ENCODE results near the gene NDUFS7.

The NDUFS7 gene

DNA sequence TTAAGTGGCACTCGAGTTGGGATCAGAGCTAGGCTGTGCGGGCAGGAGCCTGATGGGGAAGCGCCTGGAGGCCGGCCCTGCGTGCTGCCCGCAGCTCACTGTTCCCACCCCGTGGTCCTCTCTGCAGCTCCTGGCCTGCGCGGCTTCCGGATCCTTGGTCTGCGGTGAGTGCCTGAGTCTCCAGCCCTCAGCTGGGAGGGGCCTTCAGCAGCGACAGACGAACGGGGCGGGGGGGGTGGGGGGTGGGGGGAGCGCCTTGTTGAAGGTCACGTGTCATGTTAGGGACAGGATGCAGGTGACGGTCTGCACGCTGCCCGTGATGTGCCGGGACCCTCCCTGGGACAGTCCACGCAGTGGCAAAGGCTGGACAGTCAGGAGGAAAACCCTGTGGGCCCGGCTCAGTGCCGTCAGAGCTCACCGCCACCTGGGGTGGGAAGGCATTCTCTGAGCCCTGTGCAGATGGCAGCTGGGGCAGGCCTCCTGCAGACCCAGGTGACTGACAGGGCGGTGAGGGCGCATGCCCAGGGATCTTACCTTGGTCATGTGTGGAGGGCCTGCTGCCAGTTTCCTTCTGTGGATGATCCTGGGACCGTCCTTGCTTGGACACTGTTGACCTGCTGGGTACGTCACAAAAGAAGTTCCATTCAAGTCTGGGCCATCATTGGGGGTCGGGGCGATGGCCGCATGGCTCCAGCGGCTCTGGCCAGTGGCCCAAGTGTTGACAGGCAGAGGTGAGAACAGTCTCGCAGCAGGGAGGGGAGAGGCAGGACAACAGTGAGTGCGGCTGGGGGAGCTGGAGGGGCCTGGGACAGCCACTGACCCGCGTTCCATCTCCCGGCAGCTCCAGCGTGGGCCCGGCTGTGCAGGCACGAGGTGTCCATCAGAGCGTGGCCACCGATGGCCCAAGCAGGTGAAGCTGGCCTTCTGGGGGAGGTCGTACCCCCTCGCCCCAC is 4.3 kb downstream of the NDUFS7 start:
- H3K27me3 Mint-ChIP-seq, result peaks cover 4% of the 10 kb centered on the region
- H3K36me3 Mint-ChIP-seq (ENCODE audit: low read depth), result peaks cover 24% of the 10 kb centered on the region
- H3K4me3 Mint-ChIP-seq, result no peak overlapping the region
- DNase-seq (no peak), ATAC-seq (no peak)
- H3K4me1 Mint-ChIP-seq, result peaks cover 19% of the 10 kb centered on the region
- H3K9me3 Mint-ChIP-seq, result no peaks in the 10 kb centered on the region
- no peak overlapping the region for H3K27ac Mint-ChIP-seq

GRCh38 chr19:1388637-1389026 is 4.9 kb downstream of the NDUFS7 start:
- no peaks in the 10 kb centered on the region for H3K27me3 Mint-ChIP-seq
- ATAC-seq, result no peak
- no peak for DNase-seq
- no peak overlapping the region for H3K27ac Mint-ChIP-seq
- no peak overlapping the region for H3K4me3 Mint-ChIP-seq
- no peaks in the 10 kb centered on the region for H3K9me3 Mint-ChIP-seq
- peaks cover 18% of the 10 kb centered on the region for H3K36me3 Mint-ChIP-seq (ENCODE audit: low read depth)
- peaks cover 12% of the 10 kb centered on the region for H3K4me1 Mint-ChIP-seq

- Mint-ChIP-seq H3K4me3 (no peak overlapping the region), H3K4me1 (peaks cover 11% of the 10 kb centered on the region), H3K9me3 (no peaks in the 10 kb centered on the region), H3K27me3 (no peaks in the 10 kb centered on the region), H3K36me3 (ENCODE audit: low read depth) (peaks cover 18% of the 10 kb centered on the region), H3K27ac (no peak overlapping the region)
- ATAC-seq (no peak), DNase-seq (no peak)
Observed at GRCh38 chr19:1389033-1389940, 5.6 kb downstream of the NDUFS7 start.

- H3K27me3 Mint-ChIP-seq, result no peaks in the 10 kb centered on the region
- peaks cover 18% of the 10 kb centered on the region for H3K36me3 Mint-ChIP-seq (ENCODE audit: low read depth)
- H3K4me3 Mint-ChIP-seq, result no peak overlapping the region
- DNase-seq, result no peak
- no peak for ATAC-seq
- H3K9me3 Mint-ChIP-seq, result no peaks in the 10 kb centered on the region
- H3K27ac Mint-ChIP-seq, result no peak overlapping the region
- H3K4me1 Mint-ChIP-seq, result peaks cover 2% of the 10 kb centered on the region
Observed at GRCh38 chr19:1390890-1391423, 7.2 kb downstream of the NDUFS7 start.

DNA sequence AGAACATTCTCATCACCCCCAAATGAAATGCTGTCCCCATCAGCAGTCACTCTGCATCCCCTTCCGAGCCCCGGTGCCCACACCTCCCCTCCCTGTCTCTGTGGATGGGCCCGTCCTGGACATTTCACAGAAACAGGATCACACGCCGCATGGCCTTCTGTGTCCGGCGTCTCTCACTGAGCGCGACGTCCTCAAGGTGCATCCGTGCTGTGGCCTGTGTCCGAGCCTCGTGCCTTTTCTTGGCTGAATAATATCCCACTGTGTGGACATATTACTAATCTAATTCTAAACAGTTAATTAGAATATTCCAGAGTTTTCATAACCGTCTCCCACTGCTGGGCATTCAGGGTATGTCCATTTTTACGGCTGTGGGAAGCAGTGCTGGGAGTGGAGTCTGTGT is 8.7 kb downstream of the NDUFS7 start:
- DNase-seq (no peak), ATAC-seq (no peak)
- no peaks in the 10 kb centered on the region for H3K27me3 Mint-ChIP-seq
- H3K36me3 Mint-ChIP-seq (ENCODE audit: low read depth), result peaks cover 18% of the 10 kb centered on the region
- no peak overlapping the region for H3K4me3 Mint-ChIP-seq
- no peaks in the 10 kb centered on the region for H3K9me3 Mint-ChIP-seq
- H3K27ac Mint-ChIP-seq, result no peak overlapping the region
- peaks cover 5% of the 10 kb centered on the region for H3K4me1 Mint-ChIP-seq

DNA sequence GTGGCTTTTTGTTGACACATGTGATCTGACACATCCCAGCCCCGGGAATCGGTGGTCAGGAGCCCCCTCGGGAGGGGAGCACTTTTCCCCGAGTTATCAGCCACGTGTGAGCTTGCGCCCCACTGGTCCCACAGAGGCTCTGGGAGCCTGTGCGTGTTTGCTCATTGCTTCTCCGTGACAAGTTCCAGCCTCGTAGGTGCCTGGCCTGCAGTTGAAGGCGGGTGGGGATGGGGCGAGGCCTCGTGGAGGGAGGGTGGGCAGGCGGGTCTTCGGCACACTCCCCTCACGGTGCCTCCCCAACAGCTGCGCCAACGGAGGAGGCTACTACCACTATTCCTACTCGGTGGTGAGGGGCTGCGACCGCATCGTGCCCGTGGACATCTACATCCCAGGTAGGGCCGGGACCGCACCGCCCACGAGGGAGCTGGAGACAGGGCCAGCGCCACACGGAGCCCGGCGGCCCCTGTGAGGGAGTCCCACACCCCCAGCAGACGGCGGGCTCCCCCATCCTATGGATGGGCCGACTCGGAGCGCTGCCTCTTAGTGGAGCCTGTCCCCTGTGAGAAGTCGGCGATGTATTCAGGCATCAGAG is 9.3 kb downstream of the NDUFS7 start:
- peaks cover 5% of the 10 kb centered on the region for H3K4me1 Mint-ChIP-seq

GRCh38 chr19:1393841-1394240 is 10.1 kb downstream of the NDUFS7 start:
- DNase-seq (no peak), ATAC-seq (no peak)
- Mint-ChIP-seq H3K9me3 (no peaks in the 10 kb centered on the region), H3K4me3 (no peak overlapping the region), H3K27me3 (no peaks in the 10 kb centered on the region), H3K4me1 (peaks cover 5% of the 10 kb centered on the region), H3K27ac (no peak overlapping the region), H3K36me3 (ENCODE audit: low read depth) (peaks cover 16% of the 10 kb centered on the region)

More for the DNA sequence above, 9.3 kb downstream of the NDUFS7 start:
- H3K27ac Mint-ChIP-seq, result no peak overlapping the region
- H3K4me3 Mint-ChIP-seq, result no peak overlapping the region
- ATAC-seq (no peak), DNase-seq (no peak)
- no peaks in the 10 kb centered on the region for H3K9me3 Mint-ChIP-seq
- peaks cover 18% of the 10 kb centered on the region for H3K36me3 Mint-ChIP-seq (ENCODE audit: low read depth)
- H3K27me3 Mint-ChIP-seq, result no peaks in the 10 kb centered on the region

DNA sequence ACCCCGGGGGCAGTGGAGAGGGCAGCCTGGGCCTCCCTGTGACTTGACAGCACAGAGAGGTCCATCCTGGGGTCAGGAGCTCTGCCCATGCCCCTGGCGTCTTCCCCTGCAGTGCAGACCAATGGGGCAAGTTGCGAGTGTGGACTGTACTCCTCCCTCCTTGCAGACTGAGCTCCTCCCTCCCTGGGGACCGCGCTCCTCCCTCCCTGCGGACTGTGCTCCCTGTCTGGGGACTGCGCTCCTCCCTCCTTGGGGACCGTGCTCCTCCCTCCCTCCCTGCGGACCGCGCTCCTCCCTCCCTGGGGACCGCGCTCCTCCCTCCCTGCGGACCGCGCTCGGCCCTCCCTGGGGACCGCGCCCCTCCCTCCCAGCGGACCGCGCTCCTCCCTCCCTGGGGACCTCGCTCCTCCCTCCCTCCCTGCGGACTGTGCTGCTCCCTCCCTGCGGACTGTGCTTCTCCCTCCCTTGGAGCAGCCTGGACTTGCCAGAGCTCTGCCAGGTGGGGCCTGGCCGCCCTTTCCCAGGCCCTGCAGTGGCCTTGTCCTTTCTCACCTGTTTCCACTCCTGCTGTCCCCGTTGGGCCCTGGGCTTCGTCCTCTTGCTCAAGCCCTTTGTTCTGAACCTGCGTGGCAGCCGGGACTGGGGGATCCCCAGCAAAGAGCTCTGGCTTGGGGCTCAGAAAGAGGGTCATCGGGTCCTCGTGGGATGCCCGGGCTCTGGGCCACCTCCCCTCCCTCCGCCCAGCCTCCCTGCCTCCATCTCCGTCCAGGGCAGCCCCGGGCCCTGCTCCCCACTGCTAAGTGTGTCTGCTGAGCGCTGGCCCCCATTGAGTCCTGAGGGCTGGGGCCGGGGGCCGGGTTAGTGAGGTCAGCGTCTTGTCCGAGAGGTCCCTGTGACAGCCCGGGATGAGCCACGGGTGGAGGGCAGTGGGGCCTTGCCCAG is 10.8 kb downstream of the NDUFS7 start:
- Mint-ChIP-seq H3K27ac (no peak overlapping the region), H3K36me3 (ENCODE audit: low read depth) (peaks cover 10% of the 10 kb centered on the region), H3K4me3 (no peak overlapping the region), H3K4me1 (peaks cover 5% of the 10 kb centered on the region), H3K27me3 (no peaks in the 10 kb centered on the region), H3K9me3 (no peaks in the 10 kb centered on the region)
- DNase-seq, result no peak
- no peak for ATAC-seq

DNA sequence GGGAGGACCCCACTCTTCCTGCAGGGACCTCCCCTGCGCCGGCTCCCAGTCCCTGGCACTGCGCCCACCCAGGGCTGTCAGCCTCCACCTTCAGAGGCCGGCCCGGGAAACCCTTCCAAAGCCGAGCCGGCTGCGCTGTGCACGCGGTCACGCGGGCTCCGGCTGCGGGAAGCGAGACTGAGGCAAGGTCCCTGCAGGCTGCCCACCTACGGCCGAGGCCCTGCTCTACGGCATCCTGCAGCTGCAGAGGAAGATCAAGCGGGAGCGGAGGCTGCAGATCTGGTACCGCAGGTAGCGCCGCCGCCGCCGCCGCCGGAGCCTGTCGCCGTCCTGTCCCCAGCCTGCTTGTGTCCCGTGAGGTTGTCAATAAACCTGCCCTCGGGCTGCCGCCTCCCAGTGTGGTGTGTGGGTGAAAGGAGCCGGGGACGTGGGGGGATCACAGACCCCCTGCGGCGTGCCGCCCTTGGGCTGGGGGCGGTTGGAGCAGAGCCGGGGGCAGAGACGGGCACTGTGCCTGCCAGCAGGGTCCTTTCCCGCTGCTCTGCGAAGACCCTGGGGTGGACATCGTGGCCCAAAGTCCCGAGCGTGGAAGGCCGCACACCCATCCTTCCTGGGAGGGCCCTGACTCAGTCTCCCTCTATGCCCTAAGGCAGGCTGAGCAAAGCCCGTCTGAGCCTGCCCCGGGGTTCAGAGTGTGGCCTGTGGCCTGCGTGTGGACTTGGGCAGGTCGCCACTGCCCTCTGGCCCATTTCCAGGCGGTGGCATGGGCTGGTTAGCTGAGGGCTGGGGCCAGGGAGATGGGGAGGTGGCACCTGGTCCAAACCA is 11.7 kb downstream of the NDUFS7 start:
- DNase-seq (no peak), ATAC-seq (no peak)
- Mint-ChIP-seq H3K36me3 (ENCODE audit: low read depth) (peaks cover 8% of the 10 kb centered on the region), H3K9me3 (no peaks in the 10 kb centered on the region), H3K27ac (no peak overlapping the region), H3K27me3 (no peaks in the 10 kb centered on the region), H3K4me1 (peaks cover 5% of the 10 kb centered on the region), H3K4me3 (no peak overlapping the region)

DNA sequence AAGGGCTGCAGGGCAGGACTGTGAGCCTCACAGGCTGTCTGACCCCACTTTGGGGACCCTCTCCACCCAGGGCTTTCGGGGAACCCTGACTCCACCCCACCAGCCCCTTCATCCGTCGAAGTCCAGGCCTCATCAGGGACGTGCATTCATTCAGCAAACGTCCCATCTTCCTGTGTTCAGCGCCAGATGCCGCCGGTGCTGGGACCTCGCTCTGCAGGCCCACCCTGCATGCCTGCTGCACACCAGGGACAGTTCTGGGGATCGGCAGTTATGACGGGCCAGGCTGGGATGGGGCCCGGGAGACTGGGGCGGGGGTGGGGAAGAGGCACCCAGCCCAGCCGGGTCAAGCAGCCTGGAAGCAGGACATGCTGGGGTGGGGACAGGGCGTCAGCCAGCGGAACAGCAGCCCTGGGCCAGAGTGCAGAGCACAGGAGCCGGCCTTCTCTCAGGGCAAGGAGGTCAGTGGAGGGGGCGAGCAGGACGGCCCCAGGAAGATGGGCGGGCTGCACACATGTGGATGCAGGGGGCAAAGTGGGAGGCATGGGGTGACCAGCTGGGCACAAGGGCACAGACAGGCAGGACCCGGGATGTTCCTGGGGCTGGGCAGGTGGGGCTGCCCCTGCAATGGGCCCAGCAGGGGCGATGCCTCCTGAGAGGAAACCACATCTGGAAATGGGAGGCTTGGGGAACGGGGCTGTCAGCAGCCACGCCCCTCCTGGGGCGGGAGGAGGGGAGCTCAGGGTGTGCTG is 12.5 kb downstream of the NDUFS7 start:
- H3K9me3 Mint-ChIP-seq, result no peaks in the 10 kb centered on the region
- ATAC-seq, result no peak
- no peaks in the 10 kb centered on the region for H3K27me3 Mint-ChIP-seq

DNA sequence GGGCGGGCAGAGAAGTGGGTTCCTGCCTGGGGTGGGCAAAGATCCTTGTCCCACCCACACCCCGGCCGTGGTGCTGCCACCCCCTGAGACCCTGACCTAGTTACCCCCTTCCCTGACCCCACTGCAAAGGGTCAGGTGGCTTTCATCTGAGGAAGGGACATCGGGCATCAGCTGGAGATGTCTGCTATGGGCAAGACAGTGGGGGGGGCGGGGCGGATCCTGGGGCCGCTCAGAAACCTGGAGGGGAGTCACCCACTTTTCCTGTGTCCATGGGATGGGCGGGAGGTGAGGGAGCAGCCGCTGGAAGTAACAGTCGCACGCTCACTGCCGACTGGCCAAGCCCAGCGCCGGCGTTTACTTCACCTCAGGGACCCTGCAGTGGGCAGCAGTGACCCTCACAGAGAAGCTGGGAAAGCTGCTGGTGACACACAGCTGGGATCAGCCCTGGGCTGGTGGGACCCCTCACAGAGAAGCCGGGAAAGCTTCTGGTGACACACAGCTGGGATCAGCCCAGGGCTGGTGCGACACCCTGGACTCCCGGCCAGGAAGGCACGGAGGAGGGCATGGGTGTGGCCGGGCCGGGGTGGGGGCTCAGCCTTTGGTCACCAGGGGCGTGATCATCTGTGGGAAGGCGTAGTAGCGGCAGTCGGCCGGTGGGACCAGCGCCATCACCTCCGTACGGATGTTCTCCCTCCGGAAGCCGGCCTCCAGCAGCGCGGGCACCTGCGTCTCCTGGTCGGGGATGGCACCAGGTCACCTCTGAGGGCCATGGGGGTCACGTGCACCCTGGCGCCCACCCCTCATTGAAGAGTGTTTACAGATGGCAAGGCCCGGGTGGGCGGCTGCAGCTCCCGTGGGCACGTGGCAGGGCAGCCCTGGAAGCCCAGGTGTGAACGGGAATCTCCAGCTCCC is 13.3 kb downstream of the NDUFS7 start:
- H3K4me1 Mint-ChIP-seq, result peaks cover 8% of the 10 kb centered on the region
- H3K4me3 Mint-ChIP-seq, result no peak overlapping the region
- H3K27ac Mint-ChIP-seq, result no peak overlapping the region
- ATAC-seq (no peak), DNase-seq (no peak)
- no peaks in the 10 kb centered on the region for H3K9me3 Mint-ChIP-seq
- H3K36me3 Mint-ChIP-seq (ENCODE audit: low read depth), result peaks cover 4% of the 10 kb centered on the region
- H3K27me3 Mint-ChIP-seq, result no peaks in the 10 kb centered on the region

More for the DNA sequence above, 12.5 kb downstream of the NDUFS7 start:
- DNase-seq, result no peak
- peaks cover 7% of the 10 kb centered on the region for H3K4me1 Mint-ChIP-seq
- H3K4me3 Mint-ChIP-seq, result no peak overlapping the region
- H3K27ac Mint-ChIP-seq, result no peak overlapping the region
- peaks cover 6% of the 10 kb centered on the region for H3K36me3 Mint-ChIP-seq (ENCODE audit: low read depth)

- H3K4me3 Mint-ChIP-seq, result no peak overlapping the region
- DNase-seq (no peak), ATAC-seq (no peak)
- H3K4me1 Mint-ChIP-seq, result peaks cover 13% of the 10 kb centered on the region
- no peaks in the 10 kb centered on the region for H3K36me3 Mint-ChIP-seq (ENCODE audit: low read depth)
- H3K27me3 Mint-ChIP-seq, result peaks cover 2% of the 10 kb centered on the region
- no peaks in the 10 kb centered on the region for H3K9me3 Mint-ChIP-seq
- H3K27ac Mint-ChIP-seq, result no peak overlapping the region
Observed at GRCh38 chr19:1397838-1398237, 14.1 kb downstream of the NDUFS7 start.

Measured in activated naive CD8-positive, alpha-beta T cell treated with anti-CD3 and anti-CD28 coated beads, Interleukin-2, amount 50 U/mL, for 24 hours (primary cell).